Measurements from ENCODE around the gene GDF10.

DNA sequence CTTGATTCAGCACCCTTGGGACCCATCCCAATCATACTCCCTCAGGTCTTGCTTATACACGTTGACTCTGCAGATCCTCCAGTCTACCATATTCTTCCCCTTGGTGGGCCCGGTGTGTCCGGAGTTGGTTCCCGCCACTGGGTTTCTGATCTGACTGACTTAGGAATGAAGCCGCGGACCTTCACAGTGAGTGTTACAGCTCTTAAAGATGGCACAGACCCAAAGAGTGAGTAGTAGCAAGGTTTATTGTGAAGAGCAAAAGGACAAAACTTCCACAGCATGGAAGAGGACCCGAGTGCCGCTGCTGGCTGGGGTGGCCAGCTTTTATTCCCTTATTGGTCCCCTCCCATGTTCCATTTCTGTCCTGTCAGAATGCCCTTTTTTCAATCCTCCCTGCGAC, 5.9 kb upstream of the GDF10 start:
- TF ChIP-seq, protein P1, sequence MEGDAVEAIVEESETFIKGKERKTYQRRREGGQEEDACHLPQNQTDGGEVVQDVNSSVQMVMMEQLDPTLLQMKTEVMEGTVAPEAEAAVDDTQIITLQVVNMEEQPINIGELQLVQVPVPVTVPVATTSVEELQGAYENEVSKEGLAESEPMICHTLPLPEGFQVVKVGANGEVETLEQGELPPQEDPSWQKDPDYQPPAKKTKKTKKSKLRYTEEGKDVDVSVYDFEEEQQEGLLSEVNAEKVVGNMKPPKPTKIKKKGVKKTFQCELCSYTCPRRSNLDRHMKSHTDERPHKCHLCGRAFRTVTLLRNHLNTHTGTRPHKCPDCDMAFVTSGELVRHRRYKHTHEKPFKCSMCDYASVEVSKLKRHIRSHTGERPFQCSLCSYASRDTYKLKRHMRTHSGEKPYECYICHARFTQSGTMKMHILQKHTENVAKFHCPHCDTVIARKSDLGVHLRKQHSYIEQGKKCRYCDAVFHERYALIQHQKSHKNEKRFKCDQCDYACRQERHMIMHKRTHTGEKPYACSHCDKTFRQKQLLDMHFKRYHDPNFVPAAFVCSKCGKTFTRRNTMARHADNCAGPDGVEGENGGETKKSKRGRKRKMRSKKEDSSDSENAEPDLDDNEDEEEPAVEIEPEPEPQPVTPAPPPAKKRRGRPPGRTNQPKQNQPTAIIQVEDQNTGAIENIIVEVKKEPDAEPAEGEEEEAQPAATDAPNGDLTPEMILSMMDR (IDR thresholded peaks at IDR 0.05) = no peak
- TF ChIP-seq POLR2A (IDR thresholded peaks at IDR 0.05) = no peak

Measured in testis (tissue), 2 donors.